NCI-H2107 (cell line): ENCODE results near the gene UBR4.

Source experiments
- DNase-seq: peaks from one replicate; lab custom pipeline; 2025; lab: John Stamatoyannopoulos, UW

Gene UBR4

GRCh38 chr1:19057182-19057779 is 152.8 kb downstream of the UBR4 start:
- no peak for DNase-seq

GRCh38 chr1:19055701-19056100 is 154.4 kb downstream of the UBR4 start:
- DNase-seq = no peak

- DNase-seq = no peak
Observed at GRCh38 chr1:19055001-19055400, 155.1 kb downstream of the UBR4 start.

GRCh38 chr1:19054216-19054615 is 155.8 kb downstream of the UBR4 start:
- no peak for DNase-seq

- no peak for DNase-seq
Observed at GRCh38 chr1:19053486-19053885, 156.6 kb downstream of the UBR4 start.

GRCh38 chr1:19049798-19050197 is 160.3 kb downstream of the UBR4 start:
- no peak for DNase-seq

- no peak for DNase-seq
Observed at GRCh38 chr1:19049128-19049768, 160.8 kb downstream of the UBR4 start.

- no peak for DNase-seq
Observed at GRCh38 chr1:19046972-19047731, 162.9 kb downstream of the UBR4 start.

GRCh38 chr1:19045898-19046880 is 163.9 kb downstream of the UBR4 start:
- DNase-seq = no peak

GRCh38 chr1:19044975-19045831 is 164.9 kb downstream of the UBR4 start:
- no peak for DNase-seq

- DNase-seq = no peak
Observed at GRCh38 chr1:19044471-19044870, 165.6 kb downstream of the UBR4 start.

GRCh38 chr1:19043579-19044443 is 166.3 kb downstream of the UBR4 start:
- DNase-seq = no peak

GRCh38 chr1:19042675-19043578 is 167.1 kb downstream of the UBR4 start:
- DNase-seq = no peak

- no peak for DNase-seq
Observed at GRCh38 chr1:19040010-19040680, 169.9 kb downstream of the UBR4 start.

GRCh38 chr1:19038732-19039131 is 171.3 kb downstream of the UBR4 start:
- no peak for DNase-seq

GRCh38 chr1:19038096-19038495 is 172.0 kb downstream of the UBR4 start:
- DNase-seq = no peak

GRCh38 chr1:19037659-19038058 is 172.4 kb downstream of the UBR4 start:
- DNase-seq = no peak

- DNase-seq = no peak
Observed at GRCh38 chr1:19036813-19037605, 173.1 kb downstream of the UBR4 start.
